ENCODE data around the gene PIK3C2G.

- TF ChIP-seq FOXM1 (IDR thresholded peaks at IDR 0.05; ENCODE audit: borderline replicate concordance) (no peak), SP1 (IDR thresholded peaks at IDR 0.05) (no peak), BHLHE40 (IDR thresholded peaks at IDR 0.05; ENCODE audit: borderline replicate concordance) (no peak), TARDBP (IDR thresholded peaks at IDR 0.05) (no peak), HDGF (IDR thresholded peaks at IDR 0.05; ENCODE audit: borderline replicate concordance) (no peak), FOXA1 (IDR thresholded peaks at IDR 0.05) (no peak), SUZ12 (IDR thresholded peaks at IDR 0.05) (no peak), ARNT (IDR thresholded peaks at IDR 0.05) (no peak), CTBP1 (IDR thresholded peaks at IDR 0.05; ENCODE audit: borderline replicate concordance) (no peak), NFRKB (IDR thresholded peaks at IDR 0.05) (no peak)
Measured at GRCh38 chr12:18646286-18646890, 385.1 kb downstream of the PIK3C2G start.

Measured in HEK293T (cell line).